RWPE1 (cell line): ENCODE measurements around the gene MRAS.

Experiments used
- CTCF ChIA-PET: fragments of 350-600 bp; sonication (Branson Sonifier 250); formaldehyde crosslinking; extraction: SDS; loops from one replicate; lab custom pipeline; 2021; lab: Yijun Ruan, JAX
- POLR2A ChIA-PET: fragments of 400-600 bp; formaldehyde crosslinking; extraction: SDS; loops from one replicate; lab custom pipeline; 2020; ENCODE audit warnings: antibody characterized with exemption; ENCODE audit not compliant: low non-redundant PET; lab: Yijun Ruan, JAX
- DNase-seq: peaks from one replicate; pipeline ENCODE4 v3.0.0; 2012; ENCODE audit warnings: low spot score
- H3K27ac ChIP-seq: fragments of 450-650 bp; 2 replicates; pipeline ENCODE4 v1.5.1; 2017
- TF ChIP-seq, protein P1 (sequence below): fragments of 450-650 bp; conservative IDR thresholded peaks from 2 replicates; pipeline ENCODE4 v1.5.1; 2017; ENCODE audit warnings: low read depth, mild to moderate bottlenecking

Gene MRAS

DNA sequence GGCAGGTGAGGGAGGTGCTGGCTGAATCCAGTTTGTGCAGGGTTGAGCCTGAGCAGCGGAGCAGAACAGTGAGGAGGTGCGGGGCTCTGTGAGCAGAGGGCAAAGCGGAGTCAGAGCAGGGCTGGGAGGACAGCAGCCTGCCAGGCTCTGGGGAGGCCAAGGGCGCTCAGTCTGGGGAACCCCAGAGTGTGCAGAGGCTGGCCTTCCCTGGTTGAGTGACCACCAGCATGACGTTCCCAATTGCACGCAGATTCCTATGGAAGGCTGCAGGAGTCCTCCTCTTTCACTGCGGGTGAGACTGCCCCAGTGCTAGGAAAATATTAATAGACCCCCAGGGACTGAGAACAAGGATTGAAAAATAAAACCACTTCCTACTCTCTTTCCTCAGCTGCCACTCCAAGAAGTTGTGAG lies 13.2 kb downstream of the MRAS start:
- DNase-seq: no peak
- POLR2A ChIA-PET: no interaction called here
- no peak overlapping the region for H3K27ac ChIP-seq
- CTCF ChIA-PET: no interaction called here
- TF ChIP-seq, protein P1, sequence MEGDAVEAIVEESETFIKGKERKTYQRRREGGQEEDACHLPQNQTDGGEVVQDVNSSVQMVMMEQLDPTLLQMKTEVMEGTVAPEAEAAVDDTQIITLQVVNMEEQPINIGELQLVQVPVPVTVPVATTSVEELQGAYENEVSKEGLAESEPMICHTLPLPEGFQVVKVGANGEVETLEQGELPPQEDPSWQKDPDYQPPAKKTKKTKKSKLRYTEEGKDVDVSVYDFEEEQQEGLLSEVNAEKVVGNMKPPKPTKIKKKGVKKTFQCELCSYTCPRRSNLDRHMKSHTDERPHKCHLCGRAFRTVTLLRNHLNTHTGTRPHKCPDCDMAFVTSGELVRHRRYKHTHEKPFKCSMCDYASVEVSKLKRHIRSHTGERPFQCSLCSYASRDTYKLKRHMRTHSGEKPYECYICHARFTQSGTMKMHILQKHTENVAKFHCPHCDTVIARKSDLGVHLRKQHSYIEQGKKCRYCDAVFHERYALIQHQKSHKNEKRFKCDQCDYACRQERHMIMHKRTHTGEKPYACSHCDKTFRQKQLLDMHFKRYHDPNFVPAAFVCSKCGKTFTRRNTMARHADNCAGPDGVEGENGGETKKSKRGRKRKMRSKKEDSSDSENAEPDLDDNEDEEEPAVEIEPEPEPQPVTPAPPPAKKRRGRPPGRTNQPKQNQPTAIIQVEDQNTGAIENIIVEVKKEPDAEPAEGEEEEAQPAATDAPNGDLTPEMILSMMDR: no peak

DNA sequence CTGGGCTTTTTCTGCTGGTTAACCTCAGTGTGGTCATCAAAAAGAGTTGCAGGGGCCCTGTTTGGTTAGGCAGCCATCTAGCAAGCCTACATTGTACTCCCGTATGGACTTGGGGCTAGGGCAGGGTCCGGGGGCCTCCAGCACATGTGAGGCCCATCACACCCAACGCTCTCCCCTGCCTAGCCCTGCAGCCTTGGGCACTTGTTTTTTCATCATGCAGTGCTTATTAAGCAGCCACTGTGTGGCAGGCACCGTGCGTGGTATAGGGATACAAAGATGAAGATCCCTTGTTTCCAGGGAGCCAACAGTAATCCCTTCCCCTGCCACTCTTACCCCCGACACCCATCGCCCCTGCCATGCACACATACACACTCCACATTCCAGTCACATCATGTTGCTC lies 14.2 kb downstream of the MRAS start:
- no peak for DNase-seq
- CTCF ChIA-PET: no interaction called here
- TF ChIP-seq, protein P1: no peak
- POLR2A ChIA-PET: no interaction called here
- H3K27ac ChIP-seq: no peak overlapping the region

DNA sequence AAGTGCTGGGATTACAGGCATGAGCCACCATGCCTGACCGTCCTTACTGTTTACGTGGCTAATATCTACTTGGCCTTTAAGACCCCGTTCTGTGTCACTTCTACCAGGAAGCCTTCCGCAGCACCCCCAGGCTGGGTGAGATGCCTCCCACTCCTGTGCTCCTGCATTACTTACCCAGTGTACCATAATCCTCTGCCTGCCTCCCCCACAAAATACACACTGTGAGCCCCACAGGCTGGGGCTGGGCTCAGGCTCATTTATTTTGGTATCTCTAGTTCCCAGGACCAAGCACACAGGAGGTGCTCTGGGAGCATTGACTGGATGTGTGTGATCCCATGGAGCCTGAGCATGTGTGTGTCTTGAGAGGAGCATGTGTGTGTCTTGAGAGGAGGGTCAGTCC lies 14.9 kb downstream of the MRAS start:
- CTCF ChIA-PET: interaction anchor here (0.5 kb wide), 1 partner anchor 190 kb away, joined by 3 read pairs; no protein-coding TSS in a partner anchor
- no peak for DNase-seq
- TF ChIP-seq, protein P1: no peak
- POLR2A ChIA-PET: interaction anchor here (0.6 kb wide), 1 partner anchor 625 kb away, joined by 7 read pairs; no protein-coding TSS in a partner anchor
- H3K27ac ChIP-seq: no peak overlapping the region

DNA sequence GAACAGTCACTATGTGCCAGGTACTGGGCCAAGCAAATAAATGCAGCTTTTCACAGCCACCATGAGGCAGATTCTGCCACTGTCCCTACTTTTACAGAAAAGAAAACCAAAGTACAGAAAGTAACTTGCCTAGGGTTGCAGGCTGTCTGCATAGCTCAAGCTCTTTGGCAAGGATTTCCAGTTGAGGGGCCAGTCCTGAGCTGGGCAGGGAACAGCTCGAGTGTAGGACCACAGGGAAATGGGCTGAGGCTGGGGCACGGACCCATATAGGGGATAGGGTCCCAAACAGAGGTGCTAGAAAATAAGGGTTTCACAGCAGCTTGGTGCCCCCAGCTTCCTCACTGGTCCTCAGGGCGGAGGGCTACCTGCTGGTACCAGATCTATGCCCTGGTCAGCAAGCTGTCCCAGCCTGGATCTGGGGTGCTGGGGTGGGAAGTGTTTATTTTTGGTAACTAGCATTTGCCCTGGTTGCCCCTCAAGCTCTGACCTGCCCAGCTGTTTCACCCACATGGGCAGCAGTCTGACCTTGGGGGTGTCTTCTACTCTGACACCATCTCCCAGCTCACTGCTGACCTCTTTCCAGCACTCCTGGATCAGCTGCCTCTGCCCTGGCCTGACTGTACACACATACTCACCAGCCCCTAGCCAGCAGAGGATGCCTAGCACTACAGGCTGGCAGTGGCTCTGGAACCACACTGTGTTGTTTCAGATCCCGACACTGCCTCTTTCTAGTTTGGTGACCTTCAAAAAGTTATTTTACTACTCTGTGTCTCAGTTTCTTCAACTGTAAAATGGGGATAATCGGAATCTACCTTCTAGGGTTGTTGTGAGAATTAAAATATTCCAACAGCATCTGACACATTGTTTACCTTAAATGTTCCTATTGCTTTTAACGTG lies 16.2 kb downstream of the MRAS start:
- no peak for DNase-seq
- CTCF ChIA-PET: no interaction called here
- POLR2A ChIA-PET: interaction anchor here (0.6 kb wide), 1 partner anchor 9 kb away, joined by 4 read pairs; no protein-coding TSS in a partner anchor
- no peak overlapping the region for H3K27ac ChIP-seq
- TF ChIP-seq, protein P1: no peak

DNA sequence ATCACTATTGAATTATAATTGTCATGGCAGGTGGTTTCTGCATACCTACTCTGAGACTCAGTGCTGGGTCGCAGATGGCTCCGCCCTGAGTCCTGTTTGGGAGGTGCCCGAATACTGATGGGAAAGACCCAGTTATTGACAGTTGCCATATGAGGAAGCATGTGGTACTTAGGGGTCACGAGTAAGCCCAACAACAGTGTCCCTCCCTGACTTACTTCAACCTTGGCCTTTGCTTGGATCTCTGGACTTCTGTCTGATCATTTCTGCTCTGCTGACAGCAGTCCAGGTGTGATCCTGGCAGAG lies 16.8 kb downstream of the MRAS start:
- ChIA-PET POLR2A (no interaction called here), CTCF (no interaction called here)
- no peak for DNase-seq
- TF ChIP-seq, protein P1: no peak
- H3K27ac ChIP-seq: no peak overlapping the region

DNA sequence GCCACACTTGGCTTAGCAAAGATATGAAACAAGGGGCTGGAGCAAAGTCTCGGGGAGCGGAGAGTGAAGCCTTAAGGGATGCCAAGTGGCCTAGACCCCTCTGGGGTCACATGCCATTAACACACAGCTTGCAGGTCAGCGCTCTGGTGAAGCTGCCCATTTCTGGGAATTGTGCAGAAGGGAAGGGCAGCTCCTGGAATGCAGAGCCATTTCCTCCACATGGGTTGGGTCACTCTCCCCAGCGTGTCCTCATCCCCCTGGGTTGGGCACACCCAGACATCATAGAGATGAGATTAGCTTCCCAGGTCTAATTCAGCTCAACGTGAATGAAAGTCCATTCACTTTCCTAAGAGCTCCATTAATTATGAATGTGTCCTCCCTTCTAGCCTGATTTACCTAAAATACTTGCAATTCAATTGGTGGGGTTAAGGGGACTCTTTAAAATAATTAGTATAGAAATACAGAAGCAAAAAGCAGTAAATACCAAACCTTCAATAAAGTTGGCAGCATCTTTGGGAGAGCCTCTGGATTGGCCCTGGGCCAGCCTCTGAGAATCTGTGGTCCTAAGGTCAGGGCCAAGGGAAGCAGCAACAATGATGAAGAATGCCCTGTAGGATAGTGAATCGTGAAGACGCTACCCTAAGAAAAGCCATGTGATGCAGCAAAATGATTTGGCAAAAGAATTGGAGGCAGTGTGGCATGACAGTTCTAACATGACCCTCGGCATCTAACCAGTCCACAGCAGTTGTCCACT lies 17.8 kb downstream of the MRAS start:
- POLR2A ChIA-PET: no interaction called here
- CTCF ChIA-PET: interaction anchor here (0.5 kb wide), 1 partner anchor 30 kb away, joined by 7 read pairs; no protein-coding TSS in a partner anchor
- H3K27ac ChIP-seq: no peak overlapping the region
- no peak for DNase-seq
- TF ChIP-seq, protein P1: no peak
